ENCODE measurements around the gene TBC1D7. TPM values are rescaled to one million over a fixed set of nuclear protein-coding genes. Genes with fewer than 3 reads are reported as not detected.

The TBC1D7 gene
- total and polyA plus RNA-seq, 8 donors, result 18.3 to 38.8 (median 33.6) TPM

DNA sequence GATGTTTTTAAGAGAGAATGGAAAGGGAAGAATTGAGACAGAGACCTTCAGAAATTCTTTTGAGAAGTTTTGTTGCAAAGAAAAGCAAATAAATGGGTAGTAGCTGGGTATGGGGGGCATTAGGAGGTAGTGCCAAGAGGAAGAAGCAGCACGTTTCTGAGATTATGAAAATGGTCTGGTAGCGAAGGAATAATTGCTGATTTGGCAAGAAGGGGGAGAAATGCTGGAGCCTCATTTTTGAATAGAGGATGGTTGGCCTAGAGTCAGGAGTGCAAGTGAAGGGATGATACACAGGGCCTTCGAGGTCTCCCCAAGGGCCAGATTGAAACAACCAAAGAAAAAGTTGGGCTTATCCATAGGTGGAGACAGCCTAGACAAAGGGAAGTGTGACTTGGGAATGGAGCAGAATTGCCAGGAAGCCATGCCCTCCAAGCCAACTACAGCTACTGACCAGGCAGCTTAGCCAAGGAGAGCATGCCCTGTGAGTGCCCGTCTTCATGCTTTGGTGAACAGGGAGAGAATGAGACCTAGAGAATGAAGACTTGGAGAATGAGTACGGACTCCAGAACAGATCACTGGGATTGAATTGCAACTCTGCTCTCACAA, 14.2 kb upstream of the TBC1D7 start:
- Histone ChIP-seq H3K9me3 (peaks cover 0 to 4% of the 10 kb centered on the region in 2 donors), H3K4me3 (no peak overlapping the region), H3K36me3 (no peaks in the 10 kb centered on the region), H3K27ac (no peak overlapping the region), H3K27me3 (no peaks in the 10 kb centered on the region), H3K4me1 (peaks cover 0 to 17% of the 10 kb centered on the region in 2 donors)
- ATAC-seq (no peak), DNase-seq (no peak)
- TF ChIP-seq, protein P1, sequence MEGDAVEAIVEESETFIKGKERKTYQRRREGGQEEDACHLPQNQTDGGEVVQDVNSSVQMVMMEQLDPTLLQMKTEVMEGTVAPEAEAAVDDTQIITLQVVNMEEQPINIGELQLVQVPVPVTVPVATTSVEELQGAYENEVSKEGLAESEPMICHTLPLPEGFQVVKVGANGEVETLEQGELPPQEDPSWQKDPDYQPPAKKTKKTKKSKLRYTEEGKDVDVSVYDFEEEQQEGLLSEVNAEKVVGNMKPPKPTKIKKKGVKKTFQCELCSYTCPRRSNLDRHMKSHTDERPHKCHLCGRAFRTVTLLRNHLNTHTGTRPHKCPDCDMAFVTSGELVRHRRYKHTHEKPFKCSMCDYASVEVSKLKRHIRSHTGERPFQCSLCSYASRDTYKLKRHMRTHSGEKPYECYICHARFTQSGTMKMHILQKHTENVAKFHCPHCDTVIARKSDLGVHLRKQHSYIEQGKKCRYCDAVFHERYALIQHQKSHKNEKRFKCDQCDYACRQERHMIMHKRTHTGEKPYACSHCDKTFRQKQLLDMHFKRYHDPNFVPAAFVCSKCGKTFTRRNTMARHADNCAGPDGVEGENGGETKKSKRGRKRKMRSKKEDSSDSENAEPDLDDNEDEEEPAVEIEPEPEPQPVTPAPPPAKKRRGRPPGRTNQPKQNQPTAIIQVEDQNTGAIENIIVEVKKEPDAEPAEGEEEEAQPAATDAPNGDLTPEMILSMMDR (IDR thresholded peaks at IDR 0.05), result no peak
- intact Hi-C loops (cut with DNase I), result no loop called here

DNA sequence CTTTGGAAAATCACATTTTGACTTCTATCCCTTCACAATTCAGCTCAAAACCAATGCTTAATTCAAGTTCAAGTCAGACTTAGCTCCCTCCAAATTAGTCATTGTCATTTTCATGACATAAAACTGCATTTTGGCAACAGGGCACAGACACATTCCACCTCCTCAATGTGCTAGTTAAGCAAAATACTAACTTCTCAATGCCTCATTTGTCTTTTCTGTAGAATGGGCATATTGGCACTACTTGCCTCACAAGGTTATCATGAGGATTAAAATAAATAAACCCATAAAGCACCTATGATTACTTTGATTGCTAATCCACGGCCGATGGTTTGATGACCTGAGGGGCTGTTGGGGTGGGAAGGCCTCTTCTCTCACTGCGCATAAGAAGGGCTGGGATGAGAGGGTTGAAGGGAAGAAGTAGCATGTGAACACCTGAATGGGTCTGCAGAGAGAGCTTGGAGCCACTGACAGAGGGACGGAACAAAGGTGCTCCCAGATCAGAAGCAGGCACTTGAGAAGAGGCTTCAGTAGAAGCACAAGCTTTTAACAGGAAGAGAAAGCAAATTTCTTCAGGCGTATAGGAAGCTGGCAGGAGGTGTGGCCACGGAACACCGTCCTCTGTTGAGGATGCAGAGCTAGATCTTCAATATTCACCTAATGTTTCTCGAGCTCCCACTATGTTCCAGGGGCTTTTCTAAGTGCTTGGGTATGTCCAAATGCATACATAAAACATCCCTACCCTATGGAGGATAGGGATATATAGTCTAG, 11.7 kb upstream of the TBC1D7 start:
- intact Hi-C loops (cut with DNase I), result loop anchor here in 1 of 2 donors (5.0 kb wide), 1 partner anchor 197 kb away; no protein-coding TSS in a partner anchor
- ATAC-seq (no peak), DNase-seq (no peak)
- H3K4me3 ChIP-seq, result no peak overlapping the region
- H3K27me3 ChIP-seq, result no peaks in the 10 kb centered on the region
- peaks cover 0 to 4% of the 10 kb centered on the region in 2 donors for H3K9me3 ChIP-seq
- TF ChIP-seq, protein P1 (IDR thresholded peaks at IDR 0.05), result no peak
- H3K4me1 ChIP-seq, result peaks cover 4 to 25% of the 10 kb centered on the region in 2 donors
- no peaks in the 10 kb centered on the region for H3K36me3 ChIP-seq
- no peak overlapping the region for H3K27ac ChIP-seq

DNA sequence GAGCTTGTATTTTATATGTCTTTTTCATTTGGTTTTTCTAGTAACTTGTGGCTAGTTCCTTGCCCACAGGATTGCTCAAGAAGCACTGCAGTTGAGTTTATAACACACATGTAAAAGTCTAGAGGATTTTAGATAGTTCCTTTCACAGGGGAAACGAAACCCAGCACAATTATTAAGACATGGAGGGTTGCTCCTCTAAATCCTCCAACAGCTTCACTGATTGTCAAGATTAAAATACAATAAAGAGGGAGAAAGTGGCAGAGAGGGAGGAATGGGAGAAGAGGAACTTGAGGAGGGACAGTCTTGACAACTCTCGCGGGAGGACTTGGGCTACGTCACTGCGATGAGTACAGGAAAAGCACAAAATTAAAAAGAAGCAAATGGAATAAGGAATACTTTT, 9.7 kb upstream of the TBC1D7 start:
- Histone ChIP-seq H3K4me3 (no peak overlapping the region), H3K36me3 (no peaks in the 10 kb centered on the region), H3K4me1 (peaks cover 4 to 25% of the 10 kb centered on the region in 2 donors), H3K9me3 (peaks cover 0 to 4% of the 10 kb centered on the region in 2 donors), H3K27ac (peak overlapping the region in 1 of 2 donors; percentile 63), H3K27me3 (no peaks in the 10 kb centered on the region)
- intact Hi-C loops (cut with DNase I), result loop anchor here in 1 of 2 donors (5.0 kb wide), 1 partner anchor 199 kb away; no protein-coding TSS in a partner anchor
- TF ChIP-seq, protein P1 (IDR thresholded peaks at IDR 0.05), result no peak
- DNase-seq, result no peak
- ATAC-seq, result no peak

DNA sequence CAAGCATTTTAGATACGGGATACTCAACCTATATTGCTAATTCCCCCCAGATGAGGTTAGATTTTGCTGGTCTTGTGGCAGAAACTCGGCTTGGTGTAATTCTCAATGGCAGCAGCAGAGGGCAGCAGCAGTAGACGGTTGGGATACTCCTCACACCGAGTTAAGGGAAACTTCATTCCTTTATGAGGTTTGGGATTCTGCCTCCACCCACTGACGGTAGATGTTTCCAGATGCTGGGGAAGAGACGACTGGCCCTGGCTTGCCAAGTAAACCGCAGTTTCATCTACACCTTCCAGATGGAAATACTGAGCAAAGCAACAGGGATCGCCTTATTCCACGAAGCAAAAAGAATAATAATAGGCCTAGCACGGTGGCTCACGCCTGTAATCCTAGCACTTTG, 8.2 kb upstream of the TBC1D7 start:
- Histone ChIP-seq H3K4me1 (peaks cover 4 to 25% of the 10 kb centered on the region in 2 donors), H3K27me3 (no peaks in the 10 kb centered on the region), H3K4me3 (no peak overlapping the region), H3K9me3 (no peaks in the 10 kb centered on the region), H3K27ac (no peak overlapping the region), H3K36me3 (no peaks in the 10 kb centered on the region)
- peak; percentile 94 for ATAC-seq
- intact Hi-C loops (cut with DNase I), result loop anchor here in 1 of 2 donors (5.0 kb wide), 1 partner anchor 201 kb away; no protein-coding TSS in a partner anchor
- TF ChIP-seq, protein P1 (IDR thresholded peaks at IDR 0.05), result peak; percentile 82 to 92
- DNase-seq, result peak in 3 of 4 donors; percentile 64 to 80 (median 78)

DNA sequence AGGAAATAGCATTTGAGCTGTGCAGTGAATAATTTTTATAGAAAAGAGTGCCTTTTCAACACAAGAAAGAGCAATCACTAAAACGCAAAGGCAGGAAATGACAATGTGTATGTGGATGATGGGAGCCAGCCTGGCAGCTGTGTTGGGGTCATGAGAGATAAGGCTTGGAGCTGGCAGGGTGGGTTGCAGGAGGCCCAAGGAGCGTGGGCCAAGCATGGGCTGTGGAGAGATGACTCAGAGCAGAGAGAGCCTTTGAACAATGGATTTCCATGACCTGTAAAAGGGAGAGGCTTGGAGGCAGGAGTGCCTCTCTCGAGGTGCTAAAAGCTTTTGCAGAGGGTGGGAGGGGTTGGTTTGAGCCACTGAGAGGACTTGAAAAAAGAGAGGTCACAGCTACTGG, 6.6 kb upstream of the TBC1D7 start:
- Histone ChIP-seq H3K27ac (no peak overlapping the region), H3K4me3 (no peak overlapping the region), H3K27me3 (no peaks in the 10 kb centered on the region), H3K36me3 (no peaks in the 10 kb centered on the region), H3K9me3 (no peaks in the 10 kb centered on the region), H3K4me1 (peaks cover 4 to 19% of the 10 kb centered on the region in 2 donors)
- intact Hi-C loops (cut with DNase I), result loop anchor here in 1 of 2 donors (5.0 kb wide), 1 partner anchor 202 kb away; no protein-coding TSS in a partner anchor
- TF ChIP-seq, protein P1 (IDR thresholded peaks at IDR 0.05), result no peak
- ATAC-seq (no peak), DNase-seq (no peak)

Measured in left lung (tissue), 10 donors.